GM18499 (cell line): ENCODE results near the gene OLFML2B.
"Not testable (repeated sequence)": the region's sequence is repeated elsewhere in the genome, so short reads cannot be mapped to it uniquely, and the experiment has no call there.

Experiments used
- ATAC-seq: cut with Tn5 transposase; IDR thresholded peaks from one replicate; pipeline ENCODE4 v1.9.1; 2021; ENCODE audit warnings: moderate number of reproducible peaks; ENCODE audit not compliant: insufficient read depth, unreplicated experiment

Gene OLFML2B

DNA sequence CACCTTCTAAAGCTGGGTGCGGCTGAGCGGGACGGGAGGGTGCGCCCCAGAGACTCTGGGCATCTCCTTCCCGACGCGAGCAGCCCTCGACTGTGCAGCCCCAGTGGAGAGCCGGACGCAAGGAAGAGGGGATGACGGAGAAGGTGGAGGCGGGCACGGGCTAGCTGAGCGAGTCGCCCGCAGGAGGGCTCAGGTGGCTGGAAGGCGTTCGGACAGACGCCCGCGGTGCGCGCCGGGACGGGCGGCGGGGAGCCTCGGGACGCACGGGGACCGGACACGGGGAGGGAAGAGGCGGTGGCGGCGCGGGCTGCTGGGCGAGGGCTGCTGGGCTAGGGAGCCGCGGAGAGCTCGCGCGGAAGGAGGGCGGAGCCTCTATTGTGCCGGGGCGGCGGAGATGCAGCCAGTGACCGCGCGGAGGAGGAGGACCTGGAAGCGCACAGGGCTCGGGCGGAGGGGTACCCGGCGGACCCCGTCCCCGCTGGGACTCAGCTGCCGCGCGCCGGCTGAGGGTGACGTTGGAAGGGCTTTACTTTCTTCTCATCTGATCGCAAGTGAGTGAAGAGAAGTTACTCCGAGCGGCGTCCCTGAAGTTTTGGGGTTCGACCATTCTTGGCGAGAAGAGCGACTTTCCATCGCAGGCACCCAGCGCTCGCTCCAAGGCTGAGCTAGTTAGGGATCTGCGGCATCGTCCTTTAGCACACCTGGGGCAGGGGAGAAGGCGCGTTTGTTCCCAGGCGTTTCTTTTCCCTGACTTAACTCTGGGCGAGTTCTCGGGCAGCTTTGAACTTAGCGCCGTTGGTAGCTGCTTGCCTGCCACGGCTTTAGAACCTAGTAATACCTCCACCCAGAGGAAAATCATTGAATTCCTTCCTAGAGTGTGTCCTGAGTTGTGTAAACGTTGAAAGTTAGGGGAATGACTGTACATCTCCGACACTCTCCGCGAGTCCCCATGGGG, at the start of gene OLFML2B:
OLFML2B (minus strand) TSS at position 323 of the 955 bp plus-strand sequence. CDS start 439 bp downstream, outside the sequence.
- no peak for ATAC-seq

DNA sequence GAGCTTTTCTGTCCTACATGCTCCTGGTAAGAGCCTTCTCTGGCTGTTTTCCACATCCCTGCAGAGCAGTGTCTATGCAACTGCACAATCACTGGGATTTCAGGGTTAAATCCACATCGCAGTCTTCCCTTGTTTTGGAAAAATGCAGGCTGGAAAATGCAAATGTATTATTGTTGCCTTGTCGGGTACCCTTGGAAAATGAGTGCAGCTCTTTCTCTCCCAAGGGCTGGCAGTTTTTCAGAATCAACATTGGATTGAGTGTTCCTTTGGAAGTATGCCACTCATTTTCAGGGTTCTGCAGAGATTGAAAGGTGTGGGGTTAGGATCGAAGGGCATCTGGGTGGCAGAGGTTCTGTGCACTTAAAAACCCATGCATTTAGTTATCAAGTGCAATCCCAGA, 49.1 kb upstream of the OLFML2B start:
- no peak for ATAC-seq

DNA sequence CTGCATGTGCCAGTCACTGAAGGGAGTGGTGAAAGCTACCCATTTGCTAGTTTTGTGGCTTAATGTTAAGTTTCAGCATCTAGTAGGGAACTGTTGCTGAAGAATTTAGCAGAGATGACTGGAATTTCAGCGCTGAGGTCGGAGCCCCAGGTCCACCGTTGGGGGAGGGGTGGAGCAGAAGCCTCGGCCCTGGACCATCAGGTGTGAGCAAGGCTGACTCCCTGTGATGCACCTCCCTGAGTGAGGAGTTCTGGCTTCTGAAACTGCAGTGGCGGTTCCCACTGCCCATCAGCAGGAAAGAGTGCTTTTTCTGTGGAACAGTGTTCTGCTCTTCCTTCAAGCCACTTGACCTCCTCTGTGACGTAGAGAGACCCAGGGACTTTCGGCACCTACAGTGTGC, 47.2 kb upstream of the OLFML2B start:
- ATAC-seq = no peak

DNA sequence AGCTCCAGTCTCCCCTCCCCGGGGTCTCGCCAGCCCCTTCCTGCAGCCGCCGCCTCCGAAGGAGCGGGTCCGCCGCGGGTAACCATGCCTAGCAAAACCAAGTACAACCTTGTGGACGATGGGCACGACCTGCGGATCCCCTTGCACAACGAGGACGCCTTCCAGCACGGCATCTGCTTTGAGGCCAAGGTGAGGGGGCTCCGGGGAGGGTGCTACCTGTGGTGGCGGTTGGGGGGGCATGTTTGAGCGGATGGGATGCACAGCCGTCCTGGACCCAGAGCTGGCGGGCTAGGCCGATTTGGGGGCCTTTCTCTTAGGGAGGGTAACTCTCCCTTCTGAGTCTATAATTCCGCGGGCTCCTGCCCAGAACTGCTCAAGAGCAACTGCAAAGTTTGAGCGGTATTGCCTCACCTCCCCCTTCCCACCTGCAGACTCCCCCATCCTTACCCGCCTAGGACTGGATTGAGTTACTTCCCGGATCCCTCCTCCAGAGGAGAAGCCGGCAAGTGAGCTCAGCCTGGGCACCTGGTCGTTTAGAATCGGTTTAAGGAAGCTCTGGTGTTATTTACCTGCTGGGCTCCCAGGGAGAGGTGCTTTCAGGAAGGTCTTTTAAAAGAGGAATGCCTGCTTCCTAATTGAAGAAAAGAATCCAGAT, 46.6 kb upstream of the OLFML2B start:
- ATAC-seq = no peak

DNA sequence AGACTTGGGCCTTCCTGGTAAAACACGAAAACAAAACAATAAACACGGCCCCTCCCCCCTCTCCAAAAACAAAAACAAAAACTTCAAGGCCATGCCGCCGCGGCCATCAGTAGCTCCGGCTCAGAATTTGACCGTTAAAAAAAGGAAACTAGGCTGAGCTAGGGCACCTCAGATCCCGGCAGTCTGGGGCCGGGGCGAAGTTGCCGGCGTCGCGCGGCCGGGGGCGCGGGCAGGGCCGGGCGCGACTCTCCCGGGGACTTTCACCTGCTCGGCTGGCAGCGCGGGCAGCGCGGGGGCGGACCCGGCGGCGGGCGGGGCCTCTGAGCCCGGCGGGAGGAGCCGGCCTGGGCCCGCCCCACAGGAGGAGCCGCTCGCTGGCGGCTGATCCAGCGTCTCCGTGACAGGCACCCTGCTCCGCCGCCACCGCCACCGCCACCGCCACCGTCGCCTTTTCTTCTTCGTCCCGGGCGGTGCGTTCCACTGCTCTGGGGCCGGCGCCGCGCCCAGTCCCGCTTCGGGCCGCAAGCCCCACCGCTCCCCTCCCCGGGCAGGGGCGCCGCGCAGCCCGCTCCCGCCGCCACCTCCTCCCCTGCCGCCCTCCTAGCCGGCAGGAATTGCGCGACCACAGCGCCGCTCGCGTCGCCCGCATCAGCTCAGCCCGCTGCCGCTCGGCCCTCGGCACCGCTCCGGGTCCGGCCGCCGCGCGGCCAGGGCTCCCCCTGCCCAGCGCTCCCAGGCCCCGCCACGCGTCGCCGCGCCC, 45.8 kb upstream of the OLFML2B start, which contains the start of gene NOS1AP:
NOS1AP (plus strand) TSS at position 358 of the 760 bp plus-strand sequence. CDS start 487 bp downstream, outside the sequence.
- ATAC-seq = no peak

DNA sequence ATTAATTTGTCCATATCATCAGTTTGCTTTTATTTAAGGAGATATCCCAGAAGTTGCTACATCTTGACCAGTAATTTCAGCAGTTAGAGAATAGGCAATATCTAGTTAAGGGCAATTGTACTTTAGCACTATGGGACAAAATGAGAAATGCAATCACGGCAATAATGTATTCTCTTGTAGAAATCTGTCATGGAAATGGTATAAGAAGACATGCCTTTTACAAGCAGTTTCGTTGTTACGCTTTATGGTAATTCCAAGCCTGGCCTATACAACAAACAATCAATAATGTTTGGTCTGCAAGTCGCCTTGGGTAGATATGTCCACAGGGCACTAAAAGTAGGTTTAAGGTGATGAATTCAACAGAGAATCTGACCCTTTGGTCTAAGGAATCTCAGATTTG, 44.6 kb upstream of the OLFML2B start:
- ATAC-seq = no peak

DNA sequence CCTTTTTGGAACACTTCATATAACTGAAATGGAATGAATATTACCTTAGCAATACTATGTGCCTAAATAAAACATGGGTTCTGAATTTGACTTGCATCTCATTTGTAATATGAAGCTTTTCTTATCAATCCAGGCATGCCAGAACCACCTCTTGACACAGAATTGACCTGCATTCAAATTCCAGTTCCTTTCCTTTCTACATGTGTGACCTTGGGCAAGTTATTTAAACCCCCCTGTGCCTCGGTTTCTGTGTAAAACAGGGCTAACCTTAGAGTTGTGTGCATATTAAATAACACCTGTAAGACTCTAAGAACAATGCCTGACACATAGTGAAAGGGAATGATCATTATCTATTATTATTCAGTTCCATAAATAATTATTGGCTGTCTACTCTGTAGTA, 43.8 kb upstream of the OLFML2B start:
- no peak for ATAC-seq

DNA sequence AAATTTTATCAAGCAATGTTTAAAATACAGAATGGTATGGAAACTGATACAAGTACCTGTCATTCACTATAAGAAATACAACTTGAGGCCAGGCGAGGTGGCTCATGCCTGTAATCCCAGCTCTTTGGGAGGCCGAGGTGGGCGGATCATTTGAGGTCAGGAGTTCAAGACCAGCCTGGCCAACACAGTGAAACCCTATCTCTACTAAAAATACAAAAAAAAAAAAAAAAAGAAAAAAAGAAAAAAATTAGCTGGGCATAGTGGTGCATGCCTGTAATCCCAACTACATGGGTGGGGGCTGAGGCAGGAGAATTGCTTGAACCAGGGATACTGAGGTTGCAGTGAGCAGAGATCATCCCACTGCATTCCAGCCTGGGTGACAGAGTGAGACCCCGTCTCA, 43.2 kb upstream of the OLFML2B start:
- not testable (repeated sequence) for ATAC-seq

DNA sequence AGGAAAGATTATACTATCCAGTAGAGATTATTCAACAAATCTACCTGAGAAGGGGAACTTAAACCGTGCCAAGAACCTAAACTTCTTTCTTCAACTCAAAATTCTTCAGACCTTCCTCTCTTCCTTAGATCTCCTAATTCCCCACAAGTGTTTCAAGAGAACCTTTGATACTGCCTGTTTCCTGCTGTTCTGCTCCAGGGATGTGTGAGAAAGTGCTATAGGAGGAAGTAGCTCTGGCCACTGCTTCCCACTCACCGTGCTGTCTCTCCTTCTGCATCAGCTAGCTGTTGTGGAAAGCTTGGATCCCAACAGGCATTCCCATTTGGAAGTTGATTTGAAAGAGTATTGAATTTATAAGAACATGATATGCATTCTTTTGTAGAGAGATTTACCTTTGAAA, 41.3 kb upstream of the OLFML2B start:
- no peak for ATAC-seq

DNA sequence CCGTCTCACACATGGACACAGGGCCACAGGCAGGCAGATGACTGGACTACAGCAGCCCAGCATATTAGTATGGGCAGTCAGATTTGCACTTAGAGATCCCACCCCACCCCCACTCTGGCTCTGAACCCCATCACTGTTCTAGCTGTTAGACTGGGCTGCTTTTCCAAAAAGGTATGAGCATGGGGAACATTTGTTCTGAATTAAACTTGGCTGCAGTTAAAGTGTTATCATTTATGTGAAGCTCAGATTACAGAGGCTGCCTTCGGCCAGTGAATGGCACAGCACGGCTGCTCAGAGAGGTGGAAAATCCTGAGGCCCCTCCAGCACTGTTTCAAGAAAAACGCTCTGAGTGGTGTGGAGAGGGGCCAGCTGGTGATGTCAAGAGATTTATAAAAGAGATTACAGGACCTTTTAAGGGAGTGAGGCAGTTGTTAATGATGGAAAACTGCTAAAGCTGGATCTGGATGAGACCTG, 38.9 kb upstream of the OLFML2B start:
- ATAC-seq = no peak

DNA sequence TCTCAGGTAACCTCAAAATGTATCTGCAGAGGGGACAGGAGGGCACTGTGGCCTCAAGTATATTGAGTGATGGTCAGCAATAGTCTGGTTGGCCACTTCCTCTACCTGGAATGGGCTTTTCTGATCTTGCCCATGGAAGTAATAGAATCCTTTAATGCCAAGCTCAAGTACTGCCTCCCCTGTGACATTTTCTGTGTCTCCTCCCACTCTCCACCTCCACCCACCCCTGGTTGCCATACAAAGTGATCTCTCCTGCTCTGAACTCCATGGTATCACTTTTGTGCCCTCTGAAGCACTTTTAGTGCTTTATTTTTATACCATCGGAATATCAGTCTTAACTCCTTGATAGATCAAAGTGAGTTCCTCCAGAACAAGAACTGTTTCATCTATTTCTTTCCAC, 36.6 kb upstream of the OLFML2B start:
- no peak for ATAC-seq

DNA sequence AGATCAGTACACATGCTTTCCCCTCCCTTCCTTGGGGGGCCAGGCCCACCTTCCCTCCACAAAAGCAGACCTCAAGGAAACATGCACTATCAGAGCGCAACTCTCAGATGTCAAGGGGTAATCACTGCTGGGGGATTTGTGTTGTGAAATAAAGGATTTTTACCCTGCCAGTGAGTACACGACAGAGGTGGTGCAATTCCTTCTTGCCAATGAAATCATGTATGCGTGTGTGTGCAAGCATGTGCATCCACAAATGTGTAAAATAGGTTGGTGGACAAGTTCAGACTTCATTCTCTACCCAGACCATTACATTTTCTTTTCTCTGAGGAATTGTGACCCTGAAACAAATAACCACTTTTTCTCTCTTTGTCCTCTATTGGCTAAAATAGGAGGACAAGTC, 36.1 kb upstream of the OLFML2B start:
- no peak for ATAC-seq

DNA sequence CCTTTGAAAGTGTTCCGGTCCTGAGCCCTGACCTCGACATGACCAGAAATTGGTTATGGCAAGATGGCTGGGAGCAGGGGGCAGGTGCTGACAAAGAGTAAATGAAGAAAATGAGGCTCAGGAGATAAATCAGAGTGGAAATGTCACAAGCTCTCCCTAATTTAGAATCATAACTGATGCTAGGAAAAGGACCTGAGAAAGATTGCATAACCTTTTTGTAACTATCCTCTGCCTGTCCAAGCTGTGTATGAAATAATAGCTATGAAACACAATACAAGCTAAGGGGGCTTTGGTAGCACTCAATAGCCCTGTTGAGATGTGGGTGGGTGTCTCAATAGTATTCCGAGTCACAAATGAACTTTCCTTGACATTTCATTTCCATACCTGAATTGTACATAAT, 32.9 kb upstream of the OLFML2B start:
- no peak for ATAC-seq

DNA sequence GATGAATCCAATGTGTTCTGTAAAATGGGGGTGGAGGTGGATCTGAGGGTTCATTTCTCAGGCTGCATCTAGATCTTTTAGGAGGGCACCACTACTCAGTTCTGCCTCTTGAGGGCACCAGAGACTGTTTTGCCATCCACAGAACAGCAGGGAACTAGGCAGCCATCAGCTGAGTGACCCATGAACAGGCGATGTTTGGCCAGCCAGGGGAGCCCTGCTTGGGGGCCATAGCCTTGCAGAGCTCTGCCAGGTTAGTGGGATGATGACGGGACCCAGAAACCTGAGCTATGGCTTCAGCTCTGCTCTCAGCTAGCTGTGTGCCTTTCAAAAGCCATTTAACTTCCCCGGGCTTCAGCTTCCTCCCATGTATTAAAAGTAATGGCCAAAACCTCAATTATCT, 32.4 kb upstream of the OLFML2B start:
- ATAC-seq = peak; percentile 63

DNA sequence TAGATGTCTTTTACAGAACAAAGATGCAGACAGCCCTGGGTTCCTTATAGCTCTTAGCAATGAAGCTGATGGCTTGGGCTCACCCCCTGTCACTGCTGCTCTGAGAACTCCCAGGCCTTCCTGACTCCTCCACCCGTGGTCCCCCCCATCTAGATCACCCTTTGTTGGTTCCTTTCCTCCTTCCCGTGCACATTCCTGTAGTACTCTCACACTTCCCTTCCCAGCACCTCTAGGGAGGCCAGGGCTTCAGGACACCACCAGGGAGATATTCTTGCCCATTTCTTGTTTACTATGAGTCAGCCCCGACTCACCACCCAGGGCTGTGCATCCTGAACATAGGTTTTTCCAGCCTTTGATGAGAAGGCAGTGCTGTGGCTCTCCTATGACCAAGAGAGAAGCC, 31.4 kb upstream of the OLFML2B start:
- ATAC-seq = no peak

DNA sequence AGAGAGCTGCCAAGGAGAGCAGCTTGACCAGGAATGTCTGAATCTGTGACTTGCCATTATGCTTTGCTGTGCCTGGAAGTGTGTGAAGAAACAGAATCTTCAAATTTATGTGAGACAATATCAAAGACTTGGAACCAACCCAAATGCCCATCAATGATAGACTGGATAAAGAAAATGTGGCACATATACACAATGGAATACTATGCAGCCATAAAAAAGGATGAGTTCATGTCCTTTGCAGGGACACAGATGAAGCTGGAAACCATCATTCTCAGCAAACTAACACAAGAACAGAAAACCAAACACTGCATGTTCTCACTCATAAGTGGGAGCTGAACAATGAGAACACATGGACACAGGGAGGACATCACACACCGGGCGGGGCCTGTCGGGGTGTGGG, 30.3 kb upstream of the OLFML2B start:
- not testable (repeated sequence) for ATAC-seq

DNA sequence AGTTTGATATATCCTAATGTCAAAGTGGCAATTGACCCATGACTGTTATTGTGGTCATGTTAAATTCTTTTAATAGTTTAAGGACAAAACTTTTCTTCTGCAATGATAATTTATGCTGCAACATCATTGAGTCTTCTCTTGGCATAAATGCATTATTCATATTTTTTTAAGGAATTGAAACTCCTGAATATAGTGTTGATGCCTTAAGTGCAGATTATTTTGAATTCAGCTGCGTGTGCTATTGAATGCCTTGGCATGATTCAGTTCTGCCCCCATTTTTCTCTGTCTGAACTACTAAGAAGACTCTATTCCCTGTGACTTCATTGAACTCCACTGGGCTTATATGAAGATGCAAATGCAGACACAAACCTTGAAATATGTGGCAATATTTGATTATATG, 23.3 kb upstream of the OLFML2B start:
- ATAC-seq = no peak

DNA sequence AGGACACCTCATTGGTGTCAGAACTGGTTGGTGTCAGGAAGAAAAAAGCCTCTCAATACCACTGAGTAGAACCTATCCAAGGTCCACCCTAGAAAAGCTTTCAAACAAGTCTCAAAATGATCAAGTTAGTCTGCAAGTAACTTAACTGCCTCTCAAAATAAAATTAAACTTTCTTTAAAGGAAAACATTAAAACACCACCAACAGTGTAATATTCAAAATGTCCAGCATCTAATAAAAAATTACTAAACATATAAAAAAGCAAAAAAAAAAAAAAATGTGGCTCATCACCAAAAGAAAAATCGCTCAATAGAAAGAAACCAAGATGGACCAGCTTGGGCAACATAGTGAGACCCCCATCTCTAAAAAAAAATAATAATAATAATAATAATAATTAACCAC, 18.7 kb upstream of the OLFML2B start:
- ATAC-seq = no peak

DNA sequence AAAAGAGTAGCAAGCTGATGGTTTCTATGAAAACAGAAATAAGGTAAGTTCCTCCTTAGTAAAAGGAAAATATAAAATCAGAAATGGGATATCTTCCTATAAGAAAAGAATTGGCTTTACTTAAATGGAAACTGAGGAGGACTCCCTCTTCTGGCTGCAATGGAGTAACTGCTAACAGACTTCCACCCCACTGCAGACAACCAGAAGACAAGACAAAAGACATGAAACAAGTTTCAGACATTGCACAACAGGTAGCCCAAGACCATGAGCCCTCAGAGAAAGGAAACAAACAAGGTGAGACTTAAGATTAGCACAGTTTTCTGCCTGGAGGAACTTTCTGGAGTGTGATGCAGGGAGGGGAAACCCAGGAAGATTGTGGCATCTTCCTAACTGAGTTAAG, 17.0 kb upstream of the OLFML2B start:
- no peak for ATAC-seq

DNA sequence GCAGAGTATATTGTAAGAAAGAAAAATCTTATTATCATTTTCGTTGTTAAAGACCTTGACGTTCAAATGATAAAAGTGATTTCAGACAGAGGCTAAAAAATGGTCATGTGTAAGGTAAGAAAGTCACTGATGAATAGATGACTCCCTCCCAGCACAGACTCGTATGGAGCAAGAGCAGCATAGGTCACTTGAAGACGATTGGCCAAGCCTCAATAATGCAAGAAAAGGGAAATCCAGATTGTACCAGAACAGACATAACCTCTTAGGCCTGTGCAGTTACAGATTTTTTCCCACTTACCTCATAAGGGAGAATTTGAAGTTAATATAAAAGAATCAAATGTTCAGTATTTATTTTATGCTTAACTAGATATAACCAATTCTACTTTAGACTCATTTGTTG, 16.3 kb upstream of the OLFML2B start:
- ATAC-seq = no peak

DNA sequence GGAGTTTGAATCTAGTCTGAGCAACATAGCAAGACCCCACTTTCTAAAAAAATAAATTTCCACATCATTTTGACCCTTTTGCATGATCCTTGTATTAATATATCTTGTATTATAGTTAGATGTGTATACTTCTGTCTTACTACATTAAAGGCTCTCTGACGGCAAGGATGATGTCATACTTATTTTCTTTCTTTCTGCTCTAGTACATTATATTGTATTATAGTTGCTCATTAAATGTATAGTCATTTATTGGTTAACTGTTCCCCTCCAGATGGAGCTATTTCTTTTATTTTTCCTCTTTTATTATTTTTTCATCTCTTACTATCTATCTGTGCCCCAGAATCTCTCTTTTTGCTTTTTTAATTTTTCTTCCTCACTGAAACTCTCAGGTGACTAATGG, 15.0 kb upstream of the OLFML2B start:
- no peak for ATAC-seq
